Naive thymus-derived CD4-positive, alpha-beta T cell (primary cell): ENCODE data around the gene ZIM2. TPM values are rescaled to one million over a fixed set of nuclear protein-coding genes. Genes with fewer than 3 reads are reported as not detected.

Experiments
- ATAC-seq: fragments of 150-1000 bp; cut with Tn5 transposase; 2 replicates; pipeline ENCODE4 v1.10.0; 2021; ENCODE audit warnings: mild to moderate bottlenecking, moderate library complexity
- CTCF ChIA-PET: fragments of 350-600 bp; sonication (Branson Sonifier 250); formaldehyde crosslinking; loops from one replicate; lab custom pipeline; 2021; ENCODE audit warnings: antibody characterized with exemption; lab: Charles Lee
- POLR2A ChIA-PET: fragments of 350-600 bp; sonication (Branson Sonifier 250); formaldehyde crosslinking; loops from one replicate; lab custom pipeline; 2021; ENCODE audit warnings: antibody characterized with exemption, inconsistent platforms; lab: Charles Lee
- DNase-seq, 9 donors: peaks; one replicate each; pipeline versions ENCODE4 v3.0.0 to v3.0.0-alpha.2; 2020 to 2022; ENCODE audit warnings: mixed read lengths in 1 of 9
- H3K27ac ChIP-seq: one replicate; pipeline ENCODE4 v1.7.0; 2013; ENCODE audit warnings: mild to moderate bottlenecking, low read depth, low read length, moderate library complexity
- H3K27me3 ChIP-seq, 2 donors: one replicate each; pipeline ENCODE4 v1.7.0; 2013; ENCODE audit warnings: low read length in 2 of 2, mild to moderate bottlenecking in 2 of 2, moderate library complexity in 2 of 2; ENCODE audit not compliant: control insufficient read depth in 2 of 2, insufficient read depth in 2 of 2
- H3K36me3 ChIP-seq, 3 experiments: 1 replicate in 2 of 3; 2 replicates in 1 of 3; pipeline ENCODE4 v1.7.0; 2013; ENCODE audit warnings: low read length in 3 of 3, mild to moderate bottlenecking in 3 of 3, moderate library complexity in 1 of 3; ENCODE audit not compliant: insufficient read depth in 3 of 3, control insufficient read depth in 2 of 3
- H3K4me1 ChIP-seq, 2 donors: one replicate each; pipeline ENCODE4 v1.7.0; 2013; ENCODE audit warnings: low read length in 2 of 2, mild to moderate bottlenecking in 2 of 2, moderate library complexity in 1 of 2; ENCODE audit not compliant: control insufficient read depth in 2 of 2, insufficient read depth in 2 of 2
- H3K4me3 ChIP-seq: 2 replicates; pipeline ENCODE4 v1.7.0; 2013; ENCODE audit warnings: mild to moderate bottlenecking, low read length
- H3K9me3 ChIP-seq, 3 experiments: 1 replicate in 2 of 3; 2 replicates in 1 of 3; pipeline ENCODE4 v1.7.0; 2013; ENCODE audit warnings: low read length in 3 of 3; ENCODE audit not compliant: control insufficient read depth in 2 of 3
- H3K27ac Mint-ChIP-seq, 9 donors: one replicate each; pipeline ENCODE4 v1.8.0; 2020 to 2022; ENCODE audit warnings: mixed read lengths in 9 of 9, mild to moderate bottlenecking in 8 of 9, moderate library complexity in 5 of 9, inconsistent platforms in 2 of 9
- H3K27me3 Mint-ChIP-seq, 5 donors: one replicate each; pipeline ENCODE4 v1.8.0; 2021 to 2022; ENCODE audit warnings: mixed read lengths in 5 of 5, mild to moderate bottlenecking in 1 of 5
- H3K36me3 Mint-ChIP-seq, 5 donors: one replicate each; pipeline ENCODE4 v1.8.0; 2020 to 2022; ENCODE audit warnings: mixed read lengths in 5 of 5, mild to moderate bottlenecking in 3 of 5, inconsistent platforms in 1 of 5
- H3K4me1 Mint-ChIP-seq, 7 donors: one replicate each; pipeline ENCODE4 v1.8.0; 2020 to 2022; ENCODE audit warnings: mixed read lengths in 7 of 7, mild to moderate bottlenecking in 3 of 7, inconsistent platforms in 1 of 7
- H3K4me3 Mint-ChIP-seq, 10 donors: one replicate each; pipeline ENCODE4 v1.8.0; 2020 to 2022; ENCODE audit warnings: mild to moderate bottlenecking in 10 of 10, mixed read lengths in 10 of 10, moderate library complexity in 6 of 10, inconsistent platforms in 2 of 10
- H3K9me3 Mint-ChIP-seq, 11 donors: one replicate each; pipeline ENCODE4 v1.8.0; 2020 to 2022; ENCODE audit warnings: mixed read lengths in 11 of 11, mild to moderate bottlenecking in 4 of 11, inconsistent platforms in 1 of 11, moderate library complexity in 1 of 11
- intact Hi-C, 2 donors: fragments of 100-400 bp; cut with micrococcal nuclease; formaldehyde crosslinking; loops; one replicate each; pipeline ENCODE4 v1.15.1; 2023
- polyA plus RNA-seq, 2 donors: library from polyadenylated mRNA; unstranded; fragments of 300-500 nt; fragmentation: Illumina TruSeq; gene quantifications; one replicate each; pipeline ENCODE4 v1.2.3, GENCODE V29; 2021
- total RNA-seq, 6 experiments: library from RNA in 5 of 6; stranded (reverse) in 5 of 6; gene quantifications; 1 replicate in 5 of 6; 2 replicates in 1 of 6; pipeline ENCODE4 v1.2.3 and lab custom pipeline; 2021 to 2026

ZIM2 gene
- total and polyA plus RNA-seq, 7 experiments from 2014 or later = not detected

DNA sequence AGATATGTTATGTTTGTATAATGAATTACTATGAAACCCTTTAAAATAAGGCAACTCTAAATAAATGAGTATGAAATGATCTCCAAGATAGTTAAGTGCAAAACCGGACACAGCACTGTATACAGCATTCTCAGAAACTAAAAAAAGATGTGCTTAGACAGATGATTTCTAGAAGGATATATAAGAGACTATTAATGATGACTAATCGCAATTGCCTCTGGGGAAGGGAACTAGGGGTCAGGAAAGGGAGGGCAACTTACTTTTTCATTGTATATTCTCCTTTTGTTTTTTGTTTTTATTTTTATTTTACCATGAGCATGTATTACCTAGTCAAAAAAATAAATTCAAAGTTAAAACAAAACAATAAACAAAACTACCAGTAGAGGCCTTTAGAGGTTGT is 12.8 kb downstream of the ZIM2 start:
- H3K9me3 Mint-ChIP-seq = peaks cover 12 to 87% (median 37%) of the 10 kb centered on the region in 11 donors
- peaks cover 0 to 7% (median 0%) of the 10 kb centered on the region in 5 donors for H3K36me3 Mint-ChIP-seq
- DNase-seq (no peak), ATAC-seq (no peak)
- POLR2A ChIA-PET = no interaction called here
- intact Hi-C loops = no loop called here
- H3K9me3 ChIP-seq = peaks cover 0 to 22% (median 0%) of the 10 kb centered on the region in 3 experiments
- H3K27ac Mint-ChIP-seq = no peak overlapping the region
- H3K27me3 Mint-ChIP-seq = peaks cover 0 to 4% (median 0%) of the 10 kb centered on the region in 5 donors
- H3K4me3 ChIP-seq = no peak overlapping the region
- H3K27me3 ChIP-seq = no peaks in the 10 kb centered on the region
- no peaks in the 10 kb centered on the region for H3K36me3 ChIP-seq
- no peaks in the 10 kb centered on the region for H3K4me1 ChIP-seq
- H3K4me3 Mint-ChIP-seq = no peak overlapping the region
- no peaks in the 10 kb centered on the region for H3K4me1 Mint-ChIP-seq
- H3K27ac ChIP-seq = no peak overlapping the region
- CTCF ChIA-PET = no interaction called here

DNA sequence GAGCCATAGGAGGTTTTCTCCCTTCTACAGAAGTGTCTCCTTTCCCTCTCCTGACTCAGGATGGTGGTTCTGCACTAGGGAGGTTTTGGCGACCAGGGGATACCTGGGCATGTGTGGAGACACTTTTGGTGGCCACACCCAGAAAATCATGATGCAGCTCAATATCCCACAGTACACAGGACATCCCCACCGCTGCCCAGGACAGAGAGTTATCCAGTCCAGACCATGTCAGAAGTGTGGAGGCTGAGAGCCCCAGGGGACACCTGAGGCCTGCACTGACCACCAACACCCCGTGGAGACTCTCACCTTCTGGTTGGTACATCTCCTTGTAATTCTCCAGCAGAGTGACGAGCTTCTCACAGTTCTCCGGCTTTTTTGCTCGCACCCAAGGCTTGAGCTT is 16.6 kb downstream of the ZIM2 start:
- H3K27ac Mint-ChIP-seq = no peak overlapping the region
- peaks cover 0 to 9% (median 0%) of the 10 kb centered on the region in 5 donors for H3K36me3 Mint-ChIP-seq
- no peaks in the 10 kb centered on the region for H3K36me3 ChIP-seq
- intact Hi-C loops = no loop called here
- H3K9me3 Mint-ChIP-seq = peaks cover 20 to 95% (median 45%) of the 10 kb centered on the region in 11 donors
- no peak overlapping the region for H3K4me3 Mint-ChIP-seq
- no peak overlapping the region for H3K27ac ChIP-seq
- no peaks in the 10 kb centered on the region for H3K27me3 ChIP-seq
- ATAC-seq = no peak
- no peak for DNase-seq
- H3K4me1 ChIP-seq = no peaks in the 10 kb centered on the region
- H3K4me1 Mint-ChIP-seq = no peaks in the 10 kb centered on the region
- ChIA-PET CTCF (no interaction called here), POLR2A (no interaction called here)
- H3K9me3 ChIP-seq = peaks cover 0 to 17% (median 0%) of the 10 kb centered on the region in 3 experiments
- H3K27me3 Mint-ChIP-seq = peaks cover 0 to 7% (median 0%) of the 10 kb centered on the region in 5 donors
- no peak overlapping the region for H3K4me3 ChIP-seq

DNA sequence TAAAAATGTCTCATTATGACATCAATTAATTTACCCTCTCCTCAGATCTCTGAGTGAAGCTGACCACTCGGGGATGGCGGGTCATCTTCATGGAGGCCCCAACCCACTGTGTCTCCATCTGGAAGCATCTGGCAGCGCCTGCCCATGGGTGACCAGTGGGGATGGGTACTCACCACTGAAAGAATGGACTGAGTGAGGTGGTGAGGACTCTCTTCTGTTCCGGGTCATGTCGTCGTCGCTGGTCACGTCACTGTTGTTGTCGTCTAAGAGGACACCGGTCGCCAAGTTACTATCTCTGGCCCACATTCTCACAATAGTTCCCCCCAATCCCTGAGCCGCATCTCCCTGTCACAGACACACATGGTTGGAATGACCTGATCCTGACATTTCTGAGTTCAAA is 17.1 kb downstream of the ZIM2 start:
- ChIA-PET POLR2A (no interaction called here), CTCF (no interaction called here)
- H3K27me3 Mint-ChIP-seq = peaks cover 0 to 7% (median 0%) of the 10 kb centered on the region in 5 donors
- no peak overlapping the region for H3K27ac Mint-ChIP-seq
- Histone ChIP-seq H3K9me3 (peaks cover 0 to 17% (median 0%) of the 10 kb centered on the region in 3 experiments), H3K27me3 (no peaks in the 10 kb centered on the region), H3K36me3 (no peaks in the 10 kb centered on the region), H3K4me3 (no peak overlapping the region), H3K4me1 (no peaks in the 10 kb centered on the region), H3K27ac (no peak overlapping the region)
- DNase-seq (no peak), ATAC-seq (no peak)
- no peaks in the 10 kb centered on the region for H3K4me1 Mint-ChIP-seq
- intact Hi-C loops = no loop called here
- H3K9me3 Mint-ChIP-seq = peaks cover 22 to 96% (median 49%) of the 10 kb centered on the region in 11 donors
- H3K4me3 Mint-ChIP-seq = no peak overlapping the region
- H3K36me3 Mint-ChIP-seq = peaks cover 0 to 9% (median 0%) of the 10 kb centered on the region in 5 donors

DNA sequence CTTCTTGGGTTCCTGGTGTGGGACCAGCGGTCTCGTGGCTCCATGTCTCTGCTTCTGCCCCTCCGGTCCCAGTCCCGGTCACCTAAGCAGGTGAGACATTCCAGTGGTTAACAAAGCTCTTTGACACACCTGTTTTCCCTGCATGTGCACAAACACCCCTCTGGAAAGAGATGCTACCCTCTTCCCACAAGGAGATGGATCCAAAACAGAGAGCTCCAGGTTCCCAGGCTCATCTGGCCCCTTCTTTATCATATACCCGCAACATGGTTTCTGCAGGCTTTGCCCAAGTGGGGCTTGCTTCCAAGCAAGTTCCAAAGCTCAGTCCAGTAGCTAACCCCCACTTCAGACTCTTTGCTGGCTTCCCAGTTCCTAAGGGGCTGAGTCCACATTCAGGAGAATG is 17.8 kb downstream of the ZIM2 start:
- ATAC-seq (no peak), DNase-seq (no peak)
- Histone ChIP-seq H3K4me3 (no peak overlapping the region), H3K27me3 (no peaks in the 10 kb centered on the region), H3K27ac (no peak overlapping the region), H3K9me3 (peaks cover 0 to 20% (median 0%) of the 10 kb centered on the region in 3 experiments), H3K4me1 (no peaks in the 10 kb centered on the region), H3K36me3 (no peaks in the 10 kb centered on the region)
- Mint-ChIP-seq H3K9me3 (peaks cover 23 to 96% (median 49%) of the 10 kb centered on the region in 11 donors), H3K36me3 (peaks cover 0 to 14% (median 0%) of the 10 kb centered on the region in 5 donors), H3K27me3 (peaks cover 0 to 7% (median 0%) of the 10 kb centered on the region in 5 donors), H3K4me3 (no peak overlapping the region), H3K27ac (no peak overlapping the region), H3K4me1 (no peaks in the 10 kb centered on the region)
- intact Hi-C loops = no loop called here
- CTCF ChIA-PET = no interaction called here
- POLR2A ChIA-PET = no interaction called here

DNA sequence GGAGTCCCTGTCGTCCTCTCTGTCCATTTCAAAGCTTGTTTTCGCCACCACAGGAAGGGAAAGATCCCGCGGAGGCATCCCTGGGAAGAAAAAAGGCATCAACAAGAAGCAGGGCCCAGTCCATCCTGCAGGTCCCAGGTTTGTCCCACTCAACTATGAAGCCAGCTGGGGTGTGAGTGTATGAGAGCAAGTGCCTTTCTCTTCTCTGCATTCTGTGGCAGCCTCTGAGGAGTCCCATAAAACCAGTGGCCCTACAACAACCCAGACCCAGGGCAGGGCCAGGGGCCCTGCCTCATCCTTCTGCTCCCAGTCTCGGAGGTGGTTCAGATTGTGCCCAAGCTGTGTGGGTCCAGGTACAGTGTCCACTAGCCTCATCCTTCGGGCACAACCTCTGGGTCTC is 18.9 kb downstream of the ZIM2 start:
- DNase-seq = no peak
- Histone ChIP-seq H3K36me3 (no peaks in the 10 kb centered on the region), H3K27ac (no peak overlapping the region), H3K27me3 (no peaks in the 10 kb centered on the region), H3K9me3 (peaks cover 0 to 28% (median 0%) of the 10 kb centered on the region in 3 experiments), H3K4me1 (no peaks in the 10 kb centered on the region), H3K4me3 (no peak overlapping the region)
- Mint-ChIP-seq H3K4me3 (no peak overlapping the region), H3K27ac (no peak overlapping the region), H3K36me3 (peaks cover 0 to 22% (median 0%) of the 10 kb centered on the region in 5 donors), H3K9me3 (peaks cover 28 to 96% (median 50%) of the 10 kb centered on the region in 11 donors), H3K27me3 (peaks cover 0 to 7% (median 0%) of the 10 kb centered on the region in 5 donors), H3K4me1 (no peaks in the 10 kb centered on the region)
- CTCF ChIA-PET = no interaction called here
- intact Hi-C loops = no loop called here
- POLR2A ChIA-PET = no interaction called here
- no peak for ATAC-seq

DNA sequence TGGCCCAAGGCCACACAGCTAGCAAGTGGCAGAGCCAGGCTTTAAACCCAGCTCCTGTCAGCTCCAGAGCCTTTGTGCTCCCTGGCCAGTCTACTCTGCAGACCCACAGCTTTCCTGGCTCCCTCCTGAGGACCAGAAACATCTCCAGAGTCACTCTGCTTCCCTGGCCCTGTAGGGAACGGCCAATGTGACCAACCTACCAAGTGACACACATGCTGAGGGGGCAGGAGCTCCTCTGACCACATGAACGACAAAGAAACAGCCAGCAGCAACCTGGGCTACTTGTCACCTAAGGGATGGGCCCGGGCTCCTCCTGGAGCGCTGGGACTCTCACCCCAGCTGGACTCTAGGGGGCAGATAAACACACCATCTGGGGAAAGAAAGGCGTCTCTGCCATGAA is 19.3 kb downstream of the ZIM2 start:
- Histone ChIP-seq H3K4me1 (no peaks in the 10 kb centered on the region), H3K36me3 (no peaks in the 10 kb centered on the region), H3K4me3 (no peak overlapping the region), H3K9me3 (peaks cover 0 to 32% (median 0%) of the 10 kb centered on the region in 3 experiments), H3K27me3 (no peaks in the 10 kb centered on the region), H3K27ac (no peak overlapping the region)
- Mint-ChIP-seq H3K9me3 (peaks cover 31 to 96% (median 50%) of the 10 kb centered on the region in 11 donors), H3K27me3 (peaks cover 0 to 7% (median 0%) of the 10 kb centered on the region in 5 donors), H3K27ac (no peak overlapping the region), H3K4me1 (no peaks in the 10 kb centered on the region), H3K4me3 (no peak overlapping the region), H3K36me3 (peaks cover 0 to 25% (median 0%) of the 10 kb centered on the region in 5 donors)
- CTCF ChIA-PET = no interaction called here
- POLR2A ChIA-PET = no interaction called here
- no peak for DNase-seq
- intact Hi-C loops = no loop called here
- no peak for ATAC-seq

DNA sequence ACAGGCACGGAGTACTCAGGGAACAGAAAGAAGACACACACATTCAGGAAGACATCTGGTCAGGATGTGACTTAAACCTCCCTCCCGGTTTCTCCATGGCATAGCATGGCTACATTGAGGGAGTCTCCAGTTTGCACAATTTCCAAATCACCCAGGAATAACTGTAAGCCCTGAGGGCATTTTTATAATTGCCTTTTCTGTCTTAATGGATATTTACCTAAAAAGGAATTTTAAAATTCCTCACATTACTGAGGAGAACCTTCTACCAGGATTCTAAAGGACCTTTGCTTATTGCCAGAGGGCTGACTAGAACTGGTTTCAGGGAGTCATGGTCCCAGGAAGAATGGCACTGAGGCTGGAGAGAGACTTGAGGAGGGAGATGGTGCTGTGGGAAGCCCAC is 21.4 kb downstream of the ZIM2 start:
- Histone ChIP-seq H3K9me3 (peaks cover 0 to 46% (median 0%) of the 10 kb centered on the region in 3 experiments), H3K36me3 (no peaks in the 10 kb centered on the region), H3K27ac (no peak overlapping the region), H3K27me3 (no peaks in the 10 kb centered on the region), H3K4me1 (no peaks in the 10 kb centered on the region), H3K4me3 (no peak overlapping the region)
- POLR2A ChIA-PET = no interaction called here
- Mint-ChIP-seq H3K9me3 (peaks cover 31 to 95% (median 53%) of the 10 kb centered on the region in 11 donors), H3K4me3 (no peak overlapping the region), H3K27ac (no peak overlapping the region), H3K27me3 (peaks cover 0 to 7% (median 0%) of the 10 kb centered on the region in 5 donors), H3K4me1 (no peaks in the 10 kb centered on the region), H3K36me3 (peaks cover 0 to 33% (median 0%) of the 10 kb centered on the region in 5 donors)
- DNase-seq (no peak), ATAC-seq (no peak)
- CTCF ChIA-PET = no interaction called here
- intact Hi-C loops = no loop called here
